Gastrocnemius medialis (tissue), 4 donors: ENCODE data around the gene SGK1. TPM values are rescaled to one million over a fixed set of nuclear protein-coding genes. Genes with fewer than 3 reads are reported as not detected.

Experiments
- ATAC-seq, 2 donors: fragments of 150-250 bp; one replicate each; pipeline ENCODE4 v1.9.1; 2016
- DNase-seq, 2 donors: peaks; one replicate each; pipeline ENCODE4 v3.0.0-alpha.2; 2019
- H3K27ac ChIP-seq, 4 donors: fragments of 200-600 bp; sonication (generic); 1 replicate in 1 of 4; 2 replicates in 3 of 4; pipeline ENCODE4 v1.5.1; 2016 to 2018; ENCODE audit warnings: mild to moderate bottlenecking in 2 of 4, moderate library complexity in 1 of 4
- H3K27me3 ChIP-seq, 3 donors: fragments of 200-600 bp; sonication (generic) in 2 of 3; 1 replicate in 1 of 3; 2 replicates in 2 of 3; pipeline versions ENCODE4 v1.5.1 to v1.6.0; 2016 to 2019; ENCODE audit warnings: mild to moderate bottlenecking in 1 of 3, moderate library complexity in 1 of 3
- H3K36me3 ChIP-seq, 2 donors: fragments of 200-600 bp; sonication (generic) in 1 of 2; one replicate each; pipeline ENCODE4 v1.5.1; 2017 to 2018
- H3K4me1 ChIP-seq, 2 donors: fragments of 200-600 bp; sonication (generic) in 1 of 2; one replicate each; pipeline ENCODE4 v1.5.1; 2016 to 2017; ENCODE audit warnings: mild to moderate bottlenecking in 2 of 2
- H3K4me3 ChIP-seq, 4 donors: fragments of 200-600 bp; sonication (generic) in 3 of 4; 1 replicate in 1 of 4; 2 replicates in 3 of 4; pipeline ENCODE4 v1.5.1; 2016 to 2019; ENCODE audit warnings: mild to moderate bottlenecking in 2 of 4
- H3K9me3 ChIP-seq, 3 donors: fragments of 200-600 bp; sonication (generic) in 2 of 3; 1 replicate in 1 of 3; 2 replicates in 2 of 3; pipeline ENCODE4 v1.5.1; 2016 to 2019
- CTCF ChIP-seq, 5 experiments: fragments of 450-650 bp in 3 of 5; fragments of 200-600 bp in 2 of 5; sonication (generic) in 2 of 5; IDR thresholded peaks in 4 of 5; conservative IDR thresholded peaks in 1 of 5; 1 replicate in 4 of 5; 2 replicates in 1 of 5; pipeline ENCODE4 v1.5.1; 2016 to 2019; ENCODE audit warnings: antibody characterized with exemption in 5 of 5, mild to moderate bottlenecking in 3 of 5, moderate library complexity in 3 of 5
- POLR2A ChIP-seq, 2 donors: fragments of 450-650 bp; IDR thresholded peaks; one replicate each; pipeline ENCODE4 v1.6.1; 2017; ENCODE audit warnings: antibody characterized with exemption in 2 of 2, mild to moderate bottlenecking in 2 of 2, moderate library complexity in 2 of 2
- in situ Hi-C, 4 donors: fragments of 200-750 bp; cut with MboI; loops; one replicate each; pipeline versions ENCODE4 v1.15.0 to v1.8.0; 2017; ENCODE audit warnings: low sequenced_read_pairs in 4 of 4
- intact Hi-C: fragments of 100-400 bp; cut with DNase I; formaldehyde crosslinking; loops from one replicate; pipeline ENCODE4 v1.15.1; 2023; ENCODE audit warnings: low total_unique reads
- total RNA-seq, 4 donors: library from RNA; depleted of rRNA; stranded (reverse); fragments of >200 nt; gene quantifications; one replicate each; pipeline versions ENCODE4 v1.1.0 to v1.2.3, GENCODE V29; 2016

The SGK1 gene
- total RNA-seq, 4 donors from 2014 or later, result 43.7 to 100 (median 56.2) TPM

GRCh38 chr6:134161041-134161440, 156.9 kb downstream of the SGK1 start:
- in situ Hi-C loops, result loop anchor here in 1 of 4 donors (10.0 to 25.0 kb wide), 2 partner anchors 664 to 726 kb away; no protein-coding TSS in a partner anchor

GRCh38 chr6:134152767-134153485, 165.0 kb downstream of the SGK1 start:
- DNase-seq (no peak), ATAC-seq (no peak)
- Histone ChIP-seq H3K27me3 (no peaks in the 10 kb centered on the region), H3K4me3 (no peak overlapping the region), H3K27ac (no peak overlapping the region), H3K9me3 (no peaks in the 10 kb centered on the region), H3K4me1 (peaks cover 7 to 12% of the 10 kb centered on the region in 2 donors), H3K36me3 (no peaks in the 10 kb centered on the region)
- in situ Hi-C loops, result loop anchor here in 3 of 4 donors (10.0 to 25.0 kb wide), 3 partner anchors 662 to 792 kb away; no protein-coding TSS in a partner anchor
- intact Hi-C loops, result no loop called here
- TF ChIP-seq CTCF (IDR thresholded peaks at IDR 0.05 in 4 of 5, conservative IDR thresholded peaks at IDR 0.05 in 1 of 5) (no peak), POLR2A (IDR thresholded peaks at IDR 0.05) (no peak)

More at GRCh38 chr6:134161041-134161440, 156.9 kb downstream of the SGK1 start:
- Histone ChIP-seq H3K36me3 (no peaks in the 10 kb centered on the region), H3K9me3 (no peaks in the 10 kb centered on the region), H3K27ac (no peak overlapping the region), H3K4me1 (peaks cover 0 to 8% of the 10 kb centered on the region in 2 donors), H3K27me3 (no peaks in the 10 kb centered on the region), H3K4me3 (no peak overlapping the region)
- intact Hi-C loops, result no loop called here
- ATAC-seq (no peak), DNase-seq (no peak)
- TF ChIP-seq CTCF (IDR thresholded peaks at IDR 0.05 in 4 of 5, conservative IDR thresholded peaks at IDR 0.05 in 1 of 5) (no peak), POLR2A (IDR thresholded peaks at IDR 0.05) (no peak)

- Histone ChIP-seq H3K4me3 (no peak overlapping the region), H3K36me3 (no peaks in the 10 kb centered on the region), H3K27me3 (no peaks in the 10 kb centered on the region), H3K4me1 (peaks cover 4 to 7% of the 10 kb centered on the region in 2 donors), H3K27ac (no peak overlapping the region), H3K9me3 (no peaks in the 10 kb centered on the region)
- DNase-seq (no peak), ATAC-seq (no peak)
- TF ChIP-seq POLR2A (IDR thresholded peaks at IDR 0.05) (no peak), CTCF (IDR thresholded peaks at IDR 0.05 in 4 of 5, conservative IDR thresholded peaks at IDR 0.05 in 1 of 5) (no peak)
- intact Hi-C loops, result no loop called here
- in situ Hi-C loops, result no loop called here
Measured at GRCh38 chr6:134148566-134148965, 169.3 kb downstream of the SGK1 start.

- intact Hi-C loops, result no loop called here
- ATAC-seq (no peak), DNase-seq (no peak)
- TF ChIP-seq POLR2A (IDR thresholded peaks at IDR 0.05) (no peak), CTCF (IDR thresholded peaks at IDR 0.05 in 4 of 5, conservative IDR thresholded peaks at IDR 0.05 in 1 of 5) (no peak)
- H3K9me3 ChIP-seq, result no peaks in the 10 kb centered on the region
- H3K4me1 ChIP-seq, result no peaks in the 10 kb centered on the region
- no peak overlapping the region for H3K4me3 ChIP-seq
- H3K27me3 ChIP-seq, result no peaks in the 10 kb centered on the region
- no peak overlapping the region for H3K27ac ChIP-seq
- H3K36me3 ChIP-seq, result no peaks in the 10 kb centered on the region
- in situ Hi-C loops, result no loop called here
Measured at GRCh38 chr6:134147034-134147533, 170.8 kb downstream of the SGK1 start.
